ENCODE measurements around the gene DPP6.

- TF ChIP-seq, protein P1, sequence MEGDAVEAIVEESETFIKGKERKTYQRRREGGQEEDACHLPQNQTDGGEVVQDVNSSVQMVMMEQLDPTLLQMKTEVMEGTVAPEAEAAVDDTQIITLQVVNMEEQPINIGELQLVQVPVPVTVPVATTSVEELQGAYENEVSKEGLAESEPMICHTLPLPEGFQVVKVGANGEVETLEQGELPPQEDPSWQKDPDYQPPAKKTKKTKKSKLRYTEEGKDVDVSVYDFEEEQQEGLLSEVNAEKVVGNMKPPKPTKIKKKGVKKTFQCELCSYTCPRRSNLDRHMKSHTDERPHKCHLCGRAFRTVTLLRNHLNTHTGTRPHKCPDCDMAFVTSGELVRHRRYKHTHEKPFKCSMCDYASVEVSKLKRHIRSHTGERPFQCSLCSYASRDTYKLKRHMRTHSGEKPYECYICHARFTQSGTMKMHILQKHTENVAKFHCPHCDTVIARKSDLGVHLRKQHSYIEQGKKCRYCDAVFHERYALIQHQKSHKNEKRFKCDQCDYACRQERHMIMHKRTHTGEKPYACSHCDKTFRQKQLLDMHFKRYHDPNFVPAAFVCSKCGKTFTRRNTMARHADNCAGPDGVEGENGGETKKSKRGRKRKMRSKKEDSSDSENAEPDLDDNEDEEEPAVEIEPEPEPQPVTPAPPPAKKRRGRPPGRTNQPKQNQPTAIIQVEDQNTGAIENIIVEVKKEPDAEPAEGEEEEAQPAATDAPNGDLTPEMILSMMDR (IDR thresholded peaks at IDR 0.05) = no peak
- TF ChIP-seq EZH2phosphoT487 (IDR thresholded peaks at IDR 0.05) (no peak), EZH2 (IDR thresholded peaks at IDR 0.05) (no peak)
Measured at GRCh38 chr7:154736389-154736788, 684.2 kb downstream of the DPP6 start.

Measured in neural progenitor cell (in vitro differentiated cells).